Measurements from ENCODE around the gene ZDHHC14. TPM values are rescaled to one million over a fixed set of nuclear protein-coding genes. Genes with fewer than 3 reads are reported as not detected.

Gene ZDHHC14
- total RNA-seq, 2 donors from 2014 or later, result 53.3 to 66.2 TPM

DNA sequence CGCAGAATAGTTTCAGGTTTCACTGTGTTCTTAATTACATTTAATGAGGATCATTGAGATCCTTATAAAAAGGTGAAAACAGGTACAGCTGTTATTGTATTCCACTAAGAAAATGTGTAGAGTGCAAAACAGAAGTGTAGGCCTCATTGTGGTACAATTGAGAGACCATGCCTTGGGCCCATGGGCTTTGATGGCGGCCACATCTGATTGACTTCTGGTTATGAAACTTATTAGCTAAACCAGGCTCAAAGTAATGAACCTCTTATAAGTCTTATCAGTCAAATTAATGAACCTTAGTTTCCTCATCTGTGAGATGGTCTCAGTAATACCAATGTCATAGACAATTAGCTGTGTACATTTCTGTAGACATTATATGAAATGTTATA is 148.7 kb downstream of the ZDHHC14 start:
- DNase-seq (ENCODE audit: low spot score), result no peak
- H3K4me1 ChIP-seq (replicated peaks), result no peaks in the 10 kb centered on the region
- H3K9me3 ChIP-seq, result no peaks in the 10 kb centered on the region
- intact Hi-C loops (cut with DNase I), result loop anchor here (5.0 kb wide), 1 partner anchor 68 kb away; no protein-coding TSS in a partner anchor
- H3K4me3 ChIP-seq, result no peak overlapping the region
- peak; percentile 7 for TF ChIP-seq POLR2AphosphoS5 (IDR thresholded peaks at IDR 0.05)
- TF ChIP-seq, protein P1, sequence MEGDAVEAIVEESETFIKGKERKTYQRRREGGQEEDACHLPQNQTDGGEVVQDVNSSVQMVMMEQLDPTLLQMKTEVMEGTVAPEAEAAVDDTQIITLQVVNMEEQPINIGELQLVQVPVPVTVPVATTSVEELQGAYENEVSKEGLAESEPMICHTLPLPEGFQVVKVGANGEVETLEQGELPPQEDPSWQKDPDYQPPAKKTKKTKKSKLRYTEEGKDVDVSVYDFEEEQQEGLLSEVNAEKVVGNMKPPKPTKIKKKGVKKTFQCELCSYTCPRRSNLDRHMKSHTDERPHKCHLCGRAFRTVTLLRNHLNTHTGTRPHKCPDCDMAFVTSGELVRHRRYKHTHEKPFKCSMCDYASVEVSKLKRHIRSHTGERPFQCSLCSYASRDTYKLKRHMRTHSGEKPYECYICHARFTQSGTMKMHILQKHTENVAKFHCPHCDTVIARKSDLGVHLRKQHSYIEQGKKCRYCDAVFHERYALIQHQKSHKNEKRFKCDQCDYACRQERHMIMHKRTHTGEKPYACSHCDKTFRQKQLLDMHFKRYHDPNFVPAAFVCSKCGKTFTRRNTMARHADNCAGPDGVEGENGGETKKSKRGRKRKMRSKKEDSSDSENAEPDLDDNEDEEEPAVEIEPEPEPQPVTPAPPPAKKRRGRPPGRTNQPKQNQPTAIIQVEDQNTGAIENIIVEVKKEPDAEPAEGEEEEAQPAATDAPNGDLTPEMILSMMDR (IDR thresholded peaks at IDR 0.05), result no peak
- H3K27ac ChIP-seq, result peak overlapping the region in 1 of 2 donors; percentile 5
- 95% methylated on average over 2 of the region's 2 CpGs for WGBS
- H3K27me3 ChIP-seq (replicated peaks; ENCODE audit: insufficient read depth), result no peaks in the 10 kb centered on the region
- H3K36me3 ChIP-seq, result no peaks in the 10 kb centered on the region

DNA sequence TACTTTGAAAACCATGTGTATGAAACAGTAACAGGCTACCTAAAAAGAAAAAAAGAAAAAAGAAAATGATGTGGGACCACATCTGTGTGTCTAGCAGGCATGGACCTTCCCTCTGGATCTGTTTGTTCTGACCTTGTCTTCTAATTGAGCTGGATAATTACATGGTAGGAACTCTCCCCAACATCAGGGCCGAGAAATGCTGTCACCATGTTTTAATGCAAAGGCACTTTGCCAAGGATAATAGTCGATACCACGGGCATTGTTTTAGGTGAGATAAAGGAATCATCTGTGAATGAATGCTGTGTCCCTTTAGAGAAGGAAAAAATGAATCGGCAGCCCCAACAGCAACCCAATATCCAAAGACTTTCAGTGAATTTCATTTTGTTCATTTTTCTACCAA is 149.1 kb downstream of the ZDHHC14 start:
- intact Hi-C loops (cut with DNase I), result no loop called here
- Histone ChIP-seq H3K27me3 (replicated peaks; ENCODE audit: insufficient read depth) (no peaks in the 10 kb centered on the region), H3K27ac (no peak overlapping the region), H3K4me3 (no peak overlapping the region), H3K36me3 (no peaks in the 10 kb centered on the region), H3K4me1 (replicated peaks) (no peaks in the 10 kb centered on the region), H3K9me3 (no peaks in the 10 kb centered on the region)
- DNase-seq (ENCODE audit: low spot score), result no peak
- TF ChIP-seq POLR2AphosphoS5 (IDR thresholded peaks at IDR 0.05) (no peak), POLR2A (IDR thresholded peaks at IDR 0.05) (no peak)
- TF ChIP-seq, protein P1 (IDR thresholded peaks at IDR 0.05), result no peak
- WGBS, result 50% methylated on average over 4 of the region's 4 CpGs

DNA sequence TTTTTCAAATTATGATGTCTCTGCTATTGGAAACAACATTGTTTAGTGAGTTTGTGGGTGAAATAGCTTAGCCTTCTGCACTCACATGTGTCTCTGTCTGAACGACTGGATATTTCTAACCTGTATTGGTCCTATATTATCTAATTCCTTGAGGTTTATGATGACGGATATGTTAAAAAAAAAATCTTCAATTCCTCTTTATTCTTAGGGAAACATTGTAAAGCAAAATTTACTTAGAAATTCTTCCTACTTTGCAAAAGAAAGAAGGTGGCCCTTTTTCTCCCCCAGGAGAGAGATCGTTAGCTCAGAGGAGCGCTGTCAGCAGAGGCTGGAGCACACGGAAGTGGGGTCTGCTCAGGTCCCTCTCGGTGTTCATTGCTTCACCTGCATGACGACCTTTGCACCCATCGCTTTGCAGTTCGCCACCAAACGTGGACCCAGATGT is 149.8 kb downstream of the ZDHHC14 start:
- Histone ChIP-seq H3K27me3 (replicated peaks; ENCODE audit: insufficient read depth) (no peaks in the 10 kb centered on the region), H3K9me3 (no peaks in the 10 kb centered on the region), H3K36me3 (no peaks in the 10 kb centered on the region), H3K27ac (no peak overlapping the region), H3K4me1 (replicated peaks) (no peaks in the 10 kb centered on the region), H3K4me3 (no peak overlapping the region)
- WGBS, result 81% methylated on average over 10 of the region's 10 CpGs
- DNase-seq (ENCODE audit: low spot score), result no peak
- TF ChIP-seq POLR2A (IDR thresholded peaks at IDR 0.05) (no peak), POLR2AphosphoS5 (IDR thresholded peaks at IDR 0.05) (no peak)
- TF ChIP-seq, protein P1 (IDR thresholded peaks at IDR 0.05), result no peak
- intact Hi-C loops (cut with DNase I), result no loop called here

DNA sequence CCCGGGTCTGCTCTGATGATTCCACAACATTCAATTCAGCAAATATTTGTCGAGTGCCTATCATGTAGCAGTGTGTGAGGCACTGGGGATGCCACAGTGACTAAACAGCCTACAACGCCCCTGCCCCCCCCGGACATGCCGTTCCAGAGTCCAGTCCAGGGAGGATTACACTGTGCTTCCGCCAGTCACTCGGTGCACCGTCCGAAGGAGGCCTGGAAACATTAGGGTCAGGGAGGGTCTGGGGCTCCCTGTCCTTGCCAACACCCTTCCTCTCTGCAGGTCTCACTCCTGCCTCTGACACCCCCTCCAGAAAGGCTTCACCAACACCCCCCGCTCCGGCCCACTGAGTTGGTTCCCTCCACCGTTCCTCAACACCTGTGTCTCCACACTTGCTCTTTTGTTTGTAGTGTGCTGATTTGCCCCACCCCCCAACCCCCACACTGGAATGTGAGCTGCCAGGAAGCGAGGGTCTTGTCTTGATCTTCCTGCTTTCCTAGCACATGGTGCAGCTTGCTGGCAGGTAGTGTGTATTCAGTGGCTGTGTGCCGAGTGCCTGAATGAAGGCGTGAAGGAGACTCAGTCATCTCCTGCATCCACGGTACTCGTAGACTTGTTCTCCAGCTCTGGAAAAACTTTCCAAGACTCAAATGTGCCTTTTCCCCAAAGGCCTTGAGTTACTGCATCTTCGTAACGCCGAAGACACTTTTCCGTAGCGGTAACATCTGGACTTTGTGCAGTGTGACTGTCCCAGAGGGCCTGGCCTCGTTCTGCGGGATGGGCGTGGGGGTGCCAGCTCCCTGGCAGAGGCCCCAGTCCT is 150.4 kb downstream of the ZDHHC14 start:
- Histone ChIP-seq H3K36me3 (no peaks in the 10 kb centered on the region), H3K4me3 (no peak overlapping the region), H3K9me3 (no peaks in the 10 kb centered on the region), H3K27ac (no peak overlapping the region), H3K4me1 (replicated peaks) (no peaks in the 10 kb centered on the region), H3K27me3 (replicated peaks; ENCODE audit: insufficient read depth) (no peaks in the 10 kb centered on the region)
- TF ChIP-seq POLR2A (IDR thresholded peaks at IDR 0.05) (no peak), POLR2AphosphoS5 (IDR thresholded peaks at IDR 0.05) (no peak)
- TF ChIP-seq, protein P1 (IDR thresholded peaks at IDR 0.05), result no peak
- DNase-seq (ENCODE audit: low spot score), result no peak
- 70% methylated on average over 23 of the region's 25 CpGs for WGBS
- intact Hi-C loops (cut with DNase I), result no loop called here

DNA sequence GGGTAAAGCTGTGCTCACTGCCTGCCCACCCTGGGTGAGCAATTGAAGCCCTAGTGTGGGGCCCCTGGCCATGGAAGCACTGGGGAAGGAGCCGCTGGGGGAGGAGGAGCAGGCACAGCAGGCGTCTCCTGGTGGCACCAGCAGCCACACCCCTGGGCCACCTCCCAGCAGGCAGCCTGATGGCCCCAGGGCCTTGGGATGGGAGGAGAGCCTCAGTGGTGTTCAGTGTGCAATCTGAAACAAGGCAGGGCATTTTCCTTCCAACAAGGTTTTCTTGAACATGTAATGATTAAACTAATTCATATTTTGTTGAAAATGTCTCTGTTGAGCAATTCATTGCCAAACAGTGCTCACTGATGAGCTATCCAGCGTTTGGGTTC is 151.0 kb downstream of the ZDHHC14 start:
- 99% methylated on average over 3 of the region's 3 CpGs for WGBS
- TF ChIP-seq, protein P1 (IDR thresholded peaks at IDR 0.05), result no peak
- TF ChIP-seq POLR2AphosphoS5 (IDR thresholded peaks at IDR 0.05), result no peak
- no peak for TF ChIP-seq POLR2A (IDR thresholded peaks at IDR 0.05)
- Histone ChIP-seq H3K4me1 (replicated peaks) (no peaks in the 10 kb centered on the region), H3K36me3 (no peaks in the 10 kb centered on the region), H3K27me3 (replicated peaks; ENCODE audit: insufficient read depth) (no peaks in the 10 kb centered on the region), H3K27ac (no peak overlapping the region), H3K9me3 (no peaks in the 10 kb centered on the region), H3K4me3 (no peak overlapping the region)
- intact Hi-C loops (cut with DNase I), result no loop called here
- no peak for DNase-seq (ENCODE audit: low spot score)

Data from prostate gland (tissue), 2 donors.